ENCODE results near the gene AFF3. TPM values are rescaled to one million over a fixed set of nuclear protein-coding genes. Genes with fewer than 3 reads are reported as not detected.

AFF3 gene
- total RNA-seq, 1 experiment from 2014 or later = 0.61 TPM

GRCh38 chr2:99876956-99877355, 265.4 kb downstream of the AFF3 start:
- ChIA-PET POLR2A (no interaction called here), RAD21 (ENCODE audit: low non-redundant PET in 1 of 2, low total read pairs in 2 of 2, uncharacterized antibody in 2 of 2, unreplicated experiment in 2 of 2) (no interaction called here), CTCF (no interaction called here)
- no peaks in the 10 kb centered on the region for H3K36me3 ChIP-seq (ENCODE audit: control insufficient read depth in 1 of 2, insufficient read depth in 2 of 2, low read length in 2 of 2)
- no peak for ATAC-seq
- H3K9me3 ChIP-seq (ENCODE audit: control insufficient read depth in 1 of 2, insufficient read depth in 1 of 2, low read depth in 1 of 2, low read length in 2 of 2) = no peaks in the 10 kb centered on the region
- BruUV-seq (replicated peaks) = no TSS peak
- H3K4me3 ChIP-seq (replicated peaks in 1 of 2; ENCODE audit: low read depth in 1 of 2, low read length in 2 of 2) = no peak overlapping the region
- peaks cover 67% of the 10 kb centered on the region for H3K27me3 ChIP-seq (ENCODE audit: insufficient read depth, low read length)
- H4K20me1 ChIP-seq (ENCODE audit: insufficient read depth) = no peaks in the 10 kb centered on the region
- no peaks in the 10 kb centered on the region for H3K9me2 ChIP-seq (ENCODE audit: insufficient read depth)
- DNase-seq (ENCODE audit: low read depth, low spot score) = no peak
- H3K79me2 ChIP-seq (ENCODE audit: insufficient read depth, low read length) = no peaks in the 10 kb centered on the region
- no peak overlapping the region for H2AFZ ChIP-seq (ENCODE audit: low read depth, low read length, poor library complexity, severe bottlenecking)
- H3K4me1 ChIP-seq (ENCODE audit: control insufficient read depth in 1 of 2, insufficient read depth in 2 of 2, low read length in 2 of 2) = no peaks in the 10 kb centered on the region
- TF ChIP-seq EZH2 (IDR thresholded peaks at IDR 0.05) (no peak), ATF3 (IDR thresholded peaks at IDR 0.05) (no peak), RAD21 (IDR thresholded peaks at IDR 0.05; ENCODE audit: low read depth) (no peak), ZNF274 (IDR thresholded peaks at IDR 0.05; ENCODE audit: low read depth, low read length) (no peak), YY1 (IDR thresholded peaks at IDR 0.05; ENCODE audit: extremely low read depth, insufficient replicate concordance, low read depth, low read length) (no peak), EZH2phosphoT487 (IDR thresholded peaks at IDR 0.05; ENCODE audit: borderline replicate concordance) (no peak)
- intact Hi-C loops (cut with micrococcal nuclease) = no loop called here
- no peak overlapping the region for H3K9ac ChIP-seq (ENCODE audit: low read length)
- no peak overlapping the region for H3K27ac ChIP-seq (ENCODE audit: low read depth, low read length)
- H3K4me2 ChIP-seq (ENCODE audit: low read length) = no peak overlapping the region

- no peaks in the 10 kb centered on the region for H3K9me2 ChIP-seq (ENCODE audit: insufficient read depth)
- H3K36me3 ChIP-seq (ENCODE audit: control insufficient read depth in 1 of 2, insufficient read depth in 2 of 2, low read length in 2 of 2) = no peaks in the 10 kb centered on the region
- H3K27ac ChIP-seq (ENCODE audit: low read depth, low read length) = no peak overlapping the region
- BruUV-seq (replicated peaks) = no TSS peak
- ATAC-seq = no peak
- ChIA-PET CTCF (no interaction called here), POLR2A (no interaction called here), RAD21 (ENCODE audit: low non-redundant PET in 1 of 2, low total read pairs in 2 of 2, uncharacterized antibody in 2 of 2, unreplicated experiment in 2 of 2) (no interaction called here)
- no peaks in the 10 kb centered on the region for H3K4me1 ChIP-seq (ENCODE audit: control insufficient read depth in 1 of 2, insufficient read depth in 2 of 2, low read length in 2 of 2)
- H2AFZ ChIP-seq (ENCODE audit: low read depth, low read length, poor library complexity, severe bottlenecking) = no peak overlapping the region
- H3K9me3 ChIP-seq (ENCODE audit: control insufficient read depth in 1 of 2, insufficient read depth in 1 of 2, low read depth in 1 of 2, low read length in 2 of 2) = no peaks in the 10 kb centered on the region
- H3K79me2 ChIP-seq (ENCODE audit: insufficient read depth, low read length) = no peaks in the 10 kb centered on the region
- no peak overlapping the region for H3K9ac ChIP-seq (ENCODE audit: low read length)
- intact Hi-C loops (cut with micrococcal nuclease) = no loop called here
- H3K4me2 ChIP-seq (ENCODE audit: low read length) = no peak overlapping the region
- DNase-seq (ENCODE audit: low read depth, low spot score) = no peak
- H3K27me3 ChIP-seq (ENCODE audit: insufficient read depth, low read length) = peaks cover 63% of the 10 kb centered on the region
- no peak overlapping the region for H3K4me3 ChIP-seq (replicated peaks in 1 of 2; ENCODE audit: low read depth in 1 of 2, low read length in 2 of 2)
- no peaks in the 10 kb centered on the region for H4K20me1 ChIP-seq (ENCODE audit: insufficient read depth)
- TF ChIP-seq CTCF (IDR thresholded peaks at IDR 0.05 in 2 of 3, conservative IDR thresholded peaks at IDR 0.05 in 1 of 3; ENCODE audit: borderline replicate concordance in 1 of 3, insufficient read depth in 1 of 3, low read depth in 2 of 3, low read length in 2 of 3) (no peak), CEBPB (IDR thresholded peaks at IDR 0.05; ENCODE audit: low read depth) (no peak), ATF3 (IDR thresholded peaks at IDR 0.05) (no peak), POLR2A (IDR thresholded peaks at IDR 0.05; ENCODE audit: borderline replicate concordance, extremely low read depth, insufficient read depth, insufficient read length) (no peak), EGR1 (IDR thresholded peaks at IDR 0.05; ENCODE audit: low read depth) (no peak), ZBTB33 (IDR thresholded peaks at IDR 0.05; ENCODE audit: extremely low read depth, insufficient replicate concordance, low read length) (no peak), ZNF274 (IDR thresholded peaks at IDR 0.05; ENCODE audit: low read depth, low read length) (no peak)
Measured at GRCh38 chr2:99875627-99876201, 266.7 kb downstream of the AFF3 start.

Measured in HCT116 (cell line).